ENCODE data around the gene NRIP1.
A peak's percentile ranks its signal among the peaks of the same experiment; 100 is the strongest.

Gene NRIP1

GRCh38 chr21:15057285-15057684 lies 7.5 kb downstream of the NRIP1 start:
- no peak overlapping the region for H3K27ac ChIP-seq
- no peak for DNase-seq
- TF ChIP-seq CTCF (IDR thresholded peaks at IDR 0.05; ENCODE audit: low read depth, low read length), result no peak
- no peaks in the 10 kb centered on the region for H3K27me3 ChIP-seq (ENCODE audit: insufficient read depth, low read depth, severe bottlenecking)
- no peaks in the 10 kb centered on the region for H3K9me3 ChIP-seq (ENCODE audit: severe bottlenecking)
- no peak overlapping the region for H3K4me3 ChIP-seq (ENCODE audit: low read depth, low read length)
- no peaks in the 10 kb centered on the region for H3K36me3 ChIP-seq

- Histone ChIP-seq H3K36me3 (no peaks in the 10 kb centered on the region), H3K27ac (no peak overlapping the region), H3K27me3 (ENCODE audit: insufficient read depth, low read depth, severe bottlenecking) (no peaks in the 10 kb centered on the region), H3K9me3 (ENCODE audit: severe bottlenecking) (no peaks in the 10 kb centered on the region), H3K4me3 (ENCODE audit: low read depth, low read length) (no peak overlapping the region)
- no peak for DNase-seq
- TF ChIP-seq CTCF (IDR thresholded peaks at IDR 0.05; ENCODE audit: low read depth, low read length), result no peak
These were observed 10.1 kb downstream of the NRIP1 start for GRCh38 chr21:15054606-15055239.

- Histone ChIP-seq H3K27ac (no peak overlapping the region), H3K36me3 (no peaks in the 10 kb centered on the region), H3K4me3 (ENCODE audit: low read depth, low read length) (no peak overlapping the region), H3K9me3 (ENCODE audit: severe bottlenecking) (no peaks in the 10 kb centered on the region), H3K27me3 (ENCODE audit: insufficient read depth, low read depth, severe bottlenecking) (no peaks in the 10 kb centered on the region)
- no peak for DNase-seq
- no peak for TF ChIP-seq CTCF (IDR thresholded peaks at IDR 0.05; ENCODE audit: low read depth, low read length)
These were observed 10.7 kb downstream of the NRIP1 start for GRCh38 chr21:15054089-15054488.

GRCh38 chr21:15053500-15053899 lies 11.3 kb downstream of the NRIP1 start:
- no peak for TF ChIP-seq CTCF (IDR thresholded peaks at IDR 0.05; ENCODE audit: low read depth, low read length)
- H3K27ac ChIP-seq, result no peak overlapping the region
- no peaks in the 10 kb centered on the region for H3K36me3 ChIP-seq
- no peaks in the 10 kb centered on the region for H3K27me3 ChIP-seq (ENCODE audit: insufficient read depth, low read depth, severe bottlenecking)
- DNase-seq, result no peak
- no peaks in the 10 kb centered on the region for H3K9me3 ChIP-seq (ENCODE audit: severe bottlenecking)
- no peak overlapping the region for H3K4me3 ChIP-seq (ENCODE audit: low read depth, low read length)

- no peak for DNase-seq
- Histone ChIP-seq H3K36me3 (no peaks in the 10 kb centered on the region), H3K4me3 (ENCODE audit: low read depth, low read length) (peak overlapping the region; percentile 40), H3K9me3 (ENCODE audit: severe bottlenecking) (no peaks in the 10 kb centered on the region), H3K27ac (peak overlapping the region; percentile 7; the same call in 1 of the 2 replicates), H3K27me3 (ENCODE audit: insufficient read depth, low read depth, severe bottlenecking) (no peaks in the 10 kb centered on the region)
- TF ChIP-seq CTCF (IDR thresholded peaks at IDR 0.05; ENCODE audit: low read depth, low read length), result no peak
These were observed 12.4 kb downstream of the NRIP1 start for GRCh38 chr21:15052459-15052763.

Measured in WERI-Rb-1 (cell line).